Activated T-cell treated with anti-CD3 and anti-CD28 coated beads, Interleukin-2, amount 50 U/mL, for 1 hour (primary cell): Measurements from ENCODE around the gene FHOD1.

Experiments
- DNase-seq: peaks from one replicate; pipeline ENCODE4 v3.0.0-alpha.2; 2020

Gene FHOD1

GRCh38 chr16:67277294-67277998 lies 30.2 kb upstream of the FHOD1 start:
- no peak for DNase-seq

GRCh38 chr16:67275321-67275720 lies 28.0 kb upstream of the FHOD1 start:
- DNase-seq = no peak

GRCh38 chr16:67271446-67271845 lies 24.2 kb upstream of the FHOD1 start:
- DNase-seq = no peak

- no peak for DNase-seq
Observed at GRCh38 chr16:67270931-67271338, 23.7 kb upstream of the FHOD1 start.

GRCh38 chr16:67269766-67270165 lies 22.5 kb upstream of the FHOD1 start:
- DNase-seq = no peak

- DNase-seq = no peak
Observed at GRCh38 chr16:67268136-67268579, 20.9 kb upstream of the FHOD1 start.

- no peak for DNase-seq
Observed at GRCh38 chr16:67265834-67266233, 18.6 kb upstream of the FHOD1 start.

GRCh38 chr16:67264866-67265265 lies 17.6 kb upstream of the FHOD1 start:
- DNase-seq = no peak

- DNase-seq = no peak
Observed at GRCh38 chr16:67264277-67264676, 17.0 kb upstream of the FHOD1 start.

- DNase-seq = no peak
Observed at GRCh38 chr16:67263201-67263600, 15.9 kb upstream of the FHOD1 start.

GRCh38 chr16:67260426-67261063 lies 13.3 kb upstream of the FHOD1 start:
- DNase-seq = no peak

- no peak for DNase-seq
Observed at GRCh38 chr16:67259705-67260104, 12.4 kb upstream of the FHOD1 start.

GRCh38 chr16:67258161-67258835 lies 11.0 kb upstream of the FHOD1 start:
- DNase-seq = no peak

GRCh38 chr16:67257486-67258160 lies 10.3 kb upstream of the FHOD1 start:
- no peak for DNase-seq

- no peak for DNase-seq
Observed at GRCh38 chr16:67256701-67257230, 9.5 kb upstream of the FHOD1 start.

- no peak for DNase-seq
Observed at GRCh38 chr16:67255553-67256221, 8.4 kb upstream of the FHOD1 start.

- no peak for DNase-seq
Observed at GRCh38 chr16:67254801-67255552, 7.7 kb upstream of the FHOD1 start.

GRCh38 chr16:67252609-67253497 lies 5.6 kb upstream of the FHOD1 start:
- DNase-seq = no peak

GRCh38 chr16:67250045-67250327 lies 2.7 kb upstream of the FHOD1 start:
- no peak for DNase-seq

GRCh38 chr16:67249178-67250044 lies 2.1 kb upstream of the FHOD1 start:
- no peak for DNase-seq
